KMS-11 (cell line): ENCODE measurements around the gene ADD1.

ENCODE experiments used
- H2AFZ ChIP-seq: fragments of 200-600 bp; sonication (generic); 2 replicates; pipeline ENCODE4 v1.6.1; 2016; ENCODE audit warnings: antibody characterized with exemption, mixed run types, low read depth
- H3K27ac ChIP-seq: fragments of 200-600 bp; sonication (generic); 2 replicates; pipeline ENCODE4 v1.6.1; 2016; ENCODE audit warnings: mild to moderate bottlenecking, mixed run types
- H3K27me3 ChIP-seq: fragments of 200-600 bp; sonication (generic); 2 replicates; pipeline ENCODE4 v1.6.1; 2017; ENCODE audit warnings: mild to moderate bottlenecking, low read depth, mixed run types, moderate library complexity; ENCODE audit not compliant: insufficient read depth
- H3K36me3 ChIP-seq: fragments of 200-600 bp; sonication (generic); 2 replicates; pipeline ENCODE4 v1.6.1; 2017; ENCODE audit warnings: mild to moderate bottlenecking, mixed run types; ENCODE audit not compliant: insufficient read depth
- H3K4me1 ChIP-seq: fragments of 200-600 bp; sonication (generic); 2 replicates; pipeline ENCODE4 v1.6.1; 2016; ENCODE audit warnings: mild to moderate bottlenecking, low read depth, mixed run types; ENCODE audit not compliant: poor library complexity, severe bottlenecking
- H3K4me2 ChIP-seq: fragments of 200-600 bp; sonication (generic); 2 replicates; pipeline ENCODE4 v1.7.0; 2016; ENCODE audit warnings: mild to moderate bottlenecking, mixed run types
- H3K4me3 ChIP-seq: fragments of 200-600 bp; sonication (generic); IDR thresholded peaks from 2 replicates; pipeline ENCODE4 v1.6.1; 2017; ENCODE audit warnings: low read depth, low read length, mixed read lengths; ENCODE audit not compliant: insufficient read depth
- H3K79me2 ChIP-seq: fragments of 200-600 bp; sonication (generic); 2 replicates; pipeline ENCODE4 v1.6.1; 2016; ENCODE audit warnings: low read depth, mixed run types; ENCODE audit not compliant: insufficient read depth
- H3K9ac ChIP-seq: fragments of 200-600 bp; sonication (generic); 2 replicates; pipeline ENCODE4 v1.6.1; 2016; ENCODE audit warnings: mild to moderate bottlenecking, mixed run types
- H4K20me1 ChIP-seq: fragments of 200-600 bp; sonication (generic); 2 replicates; pipeline ENCODE4 v1.6.1; 2016; ENCODE audit warnings: mild to moderate bottlenecking, mixed run types; ENCODE audit not compliant: insufficient read depth
- CTCF ChIP-seq: fragments of 200-600 bp; sonication (generic); conservative IDR thresholded peaks from 2 replicates; pipeline ENCODE4 v1.6.1; 2017; ENCODE audit warnings: low read depth, mild to moderate bottlenecking, antibody characterized with exemption, low read length, moderate library complexity, mixed read lengths

The ADD1 gene

GRCh38 chr4:2814627-2815270 is 28.9 kb upstream of the ADD1 start:
- no peak overlapping the region for H3K4me3 ChIP-seq
- H3K27me3 ChIP-seq: no peaks in the 10 kb centered on the region
- H3K4me2 ChIP-seq: no peak overlapping the region
- H4K20me1 ChIP-seq: no peaks in the 10 kb centered on the region
- H2AFZ ChIP-seq: no peak overlapping the region
- no peak for TF ChIP-seq CTCF
- H3K9ac ChIP-seq: no peak overlapping the region
- H3K27ac ChIP-seq: no peak overlapping the region
- H3K79me2 ChIP-seq: peaks cover 10% of the 10 kb centered on the region; the same call in 1 of the 2 replicates
- H3K36me3 ChIP-seq: no peaks in the 10 kb centered on the region
- H3K4me1 ChIP-seq: peaks cover 8% of the 10 kb centered on the region

GRCh38 chr4:2816401-2816954 is 27.2 kb upstream of the ADD1 start:
- Histone ChIP-seq H3K4me3 (no peak overlapping the region), H3K27me3 (no peaks in the 10 kb centered on the region), H3K9ac (no peak overlapping the region), H3K79me2 (peaks cover 10% of the 10 kb centered on the region; the same call in 1 of the 2 replicates), H2AFZ (no peak overlapping the region), H3K27ac (no peak overlapping the region), H3K4me2 (no peak overlapping the region), H3K4me1 (peaks cover under 1% of the 10 kb centered on the region), H3K36me3 (no peaks in the 10 kb centered on the region), H4K20me1 (no peaks in the 10 kb centered on the region)
- TF ChIP-seq CTCF: no peak

GRCh38 chr4:2817137-2817536 is 26.5 kb upstream of the ADD1 start:
- H3K9ac ChIP-seq: no peak overlapping the region
- H3K27ac ChIP-seq: no peak overlapping the region
- no peaks in the 10 kb centered on the region for H4K20me1 ChIP-seq
- no peaks in the 10 kb centered on the region for H3K36me3 ChIP-seq
- no peak overlapping the region for H3K4me3 ChIP-seq
- no peak overlapping the region for H2AFZ ChIP-seq
- no peaks in the 10 kb centered on the region for H3K27me3 ChIP-seq
- H3K4me1 ChIP-seq: no peaks in the 10 kb centered on the region
- no peak overlapping the region for H3K4me2 ChIP-seq
- peaks cover 10% of the 10 kb centered on the region; the same call in 1 of the 2 replicates for H3K79me2 ChIP-seq
- TF ChIP-seq CTCF: no peak

DNA sequence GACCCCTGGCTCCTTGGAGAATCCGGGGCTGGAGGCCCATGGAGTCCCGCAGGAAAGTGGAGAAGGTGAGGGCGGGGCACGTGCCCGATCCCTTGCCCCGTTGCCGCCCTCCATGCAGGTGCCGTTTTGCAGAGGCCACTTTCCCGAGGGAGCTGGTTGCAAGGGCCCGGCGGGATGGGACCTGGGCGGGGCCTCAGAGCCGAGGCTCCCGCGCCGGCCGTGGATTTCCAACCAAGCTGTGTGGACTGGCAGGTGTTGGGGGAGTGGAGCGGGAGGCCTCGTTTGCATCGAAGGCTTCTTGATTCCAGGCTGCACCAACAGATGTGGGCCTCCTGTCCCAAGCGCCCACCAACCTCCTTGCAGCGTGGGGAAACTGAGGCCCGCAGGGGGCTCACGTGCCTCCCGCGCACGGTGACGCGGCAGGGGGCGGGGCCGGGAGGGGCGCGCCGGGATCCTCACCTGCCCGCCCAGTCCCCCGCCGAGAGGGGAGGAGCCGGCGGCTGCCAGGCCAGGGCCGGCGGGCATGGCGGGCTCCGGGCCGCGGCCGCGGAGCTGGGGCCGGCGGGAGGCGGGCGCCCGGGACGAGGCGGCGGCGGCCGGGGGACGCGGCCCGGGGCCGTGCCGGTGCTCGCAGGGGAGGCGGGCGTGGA is 25.8 kb upstream of the ADD1 start:
- Histone ChIP-seq H3K4me1 (no peaks in the 10 kb centered on the region), H3K4me3 (no peak overlapping the region), H3K9ac (no peak overlapping the region), H3K4me2 (no peak overlapping the region), H3K27me3 (no peaks in the 10 kb centered on the region), H3K36me3 (no peaks in the 10 kb centered on the region), H2AFZ (no peak overlapping the region), H3K27ac (no peak overlapping the region), H4K20me1 (no peaks in the 10 kb centered on the region), H3K79me2 (peaks cover 9% of the 10 kb centered on the region; the same call in 1 of the 2 replicates)
- TF ChIP-seq CTCF: no peak
